Measurements from ENCODE around the gene CCDC24. TPM values are rescaled to one million over a fixed set of nuclear protein-coding genes. Genes with fewer than 3 reads are reported as not detected.

The CCDC24 gene
- total RNA-seq (1 to 10 TPM; 2.6 to 6.0 TPM), polyA plus RNA-seq (10 to 100 TPM in 1 of 2 donors, 1 to 10 TPM in 1; 5.8 to 29.7 TPM)
- long read RNA-seq, donor 1, partial matches to known transcripts: 4 of 23 reads
- long read RNA-seq, donor 1, other reads (novel, unspliced or antisense): 19 of 23 reads
- long read RNA-seq, donor 2, partial matches to known transcripts: 2 of 12 reads
- long read RNA-seq, donor 2, other reads (novel, unspliced or antisense): 10 of 12 reads

GRCh38 chr1:43991476-43992231 is at the start of gene CCDC24:
TSS of gene CCDC24 (plus strand) at chr1:43991599. CDS start at chr1:43991879, 280 bp downstream.
- Histone ChIP-seq H3K9me3 (ENCODE audit: control insufficient read depth, low read length) (no peaks in the 10 kb centered on the region), H3K4me3 (ENCODE audit: low read length in 2 of 2) (peak within 1 kb of the TSS; percentile 36 to 55), H3K27me3 (ENCODE audit: control insufficient read depth in 1 of 2, insufficient read depth in 2 of 2, low read length in 1 of 2) (no peaks in the 10 kb centered on the region), H3K36me3 (ENCODE audit: control insufficient read depth in 1 of 2, insufficient read depth in 2 of 2, low read length in 1 of 2) (no peaks in the 10 kb centered on the region), H3K27ac (ENCODE audit: low read depth in 1 of 2, low read length in 2 of 2) (peak within 1 kb of the TSS in 1 of 2 donors; percentile 34), H3K4me1 (ENCODE audit: control insufficient read depth in 1 of 2, insufficient read depth in 2 of 2, low read length in 2 of 2) (no peaks in the 10 kb centered on the region)
- ATAC-seq (ENCODE audit: low FRiP score) (peak; percentile 92), DNase-seq (peak; percentile 93 to 97)
- intact Hi-C loops (cut with DNase I): loop anchor here in 1 of 2 donors (5.0 to 10.0 kb wide), 2 partner anchors 41 to 223 kb away; partner anchors contain the start of genes DMAP1 and SLC6A9
- 0 to 1% methylated on average over 60 to 66 of the region's 66 CpGs for WGBS, 2 donors

- H3K9me3 ChIP-seq (ENCODE audit: control insufficient read depth, low read length): no peaks in the 10 kb centered on the region
- intact Hi-C loops (cut with DNase I): loop anchor here in 1 of 2 donors (10.0 kb wide), 1 partner anchor 408 kb away; the partner anchor contains the start of gene PTPRF
- H3K4me1 ChIP-seq (ENCODE audit: control insufficient read depth in 1 of 2, insufficient read depth in 2 of 2, low read length in 2 of 2): no peaks in the 10 kb centered on the region
- no peak overlapping the region for H3K27ac ChIP-seq (ENCODE audit: low read depth in 1 of 2, low read length in 2 of 2)
- ATAC-seq (ENCODE audit: low FRiP score) (no peak), DNase-seq (peak in 1 of 2 donors; percentile 11)
- no peaks in the 10 kb centered on the region for H3K36me3 ChIP-seq (ENCODE audit: control insufficient read depth in 1 of 2, insufficient read depth in 2 of 2, low read length in 1 of 2)
- H3K4me3 ChIP-seq (ENCODE audit: low read length in 2 of 2): no peak overlapping the region
- H3K27me3 ChIP-seq (ENCODE audit: control insufficient read depth in 1 of 2, insufficient read depth in 2 of 2, low read length in 1 of 2): no peaks in the 10 kb centered on the region
- 95% methylated on average over 3 of the region's 3 CpGs for WGBS, 2 donors
Observed at GRCh38 chr1:43942411-43942810, 49.0 kb upstream of the CCDC24 start.

GRCh38 chr1:43944860-43945259 is 46.5 kb upstream of the CCDC24 start:
- Histone ChIP-seq H3K27ac (ENCODE audit: low read depth in 1 of 2, low read length in 2 of 2) (no peak overlapping the region), H3K4me1 (ENCODE audit: control insufficient read depth in 1 of 2, insufficient read depth in 2 of 2, low read length in 2 of 2) (no peaks in the 10 kb centered on the region), H3K4me3 (ENCODE audit: low read length in 2 of 2) (no peak overlapping the region), H3K27me3 (ENCODE audit: control insufficient read depth in 1 of 2, insufficient read depth in 2 of 2, low read length in 1 of 2) (no peaks in the 10 kb centered on the region), H3K36me3 (ENCODE audit: control insufficient read depth in 1 of 2, insufficient read depth in 2 of 2, low read length in 1 of 2) (no peaks in the 10 kb centered on the region), H3K9me3 (ENCODE audit: control insufficient read depth, low read length) (no peaks in the 10 kb centered on the region)
- DNase-seq (peak in 1 of 2 donors; percentile 6), ATAC-seq (ENCODE audit: low FRiP score) (no peak)
- intact Hi-C loops (cut with DNase I): loop anchor here in 1 of 2 donors (10.0 kb wide), 1 partner anchor 410 kb away; the partner anchor contains the start of gene PTPRF
- WGBS, 2 donors: 97 to 100% methylated on average over 1 of the region's 1 CpG

GRCh38 chr1:43945674-43946235 is 45.6 kb upstream of the CCDC24 start:
- ATAC-seq (ENCODE audit: low FRiP score) (no peak), DNase-seq (no peak)
- H3K27me3 ChIP-seq (ENCODE audit: control insufficient read depth in 1 of 2, insufficient read depth in 2 of 2, low read length in 1 of 2): no peaks in the 10 kb centered on the region
- intact Hi-C loops (cut with DNase I): loop anchor here in 1 of 2 donors (1.0 to 10.0 kb wide), 2 partner anchors 24 to 411 kb away; partner anchors contain the start of gene PTPRF
- H3K36me3 ChIP-seq (ENCODE audit: control insufficient read depth in 1 of 2, insufficient read depth in 2 of 2, low read length in 1 of 2): no peaks in the 10 kb centered on the region
- no peaks in the 10 kb centered on the region for H3K9me3 ChIP-seq (ENCODE audit: control insufficient read depth, low read length)
- WGBS, 2 donors: 0 to 3% methylated on average over 3 of the region's 3 CpGs
- H3K27ac ChIP-seq (ENCODE audit: low read depth in 1 of 2, low read length in 2 of 2): peak overlapping the region in 1 of 2 donors; percentile 38
- H3K4me1 ChIP-seq (ENCODE audit: control insufficient read depth in 1 of 2, insufficient read depth in 2 of 2, low read length in 2 of 2): no peaks in the 10 kb centered on the region
- H3K4me3 ChIP-seq (ENCODE audit: low read length in 2 of 2): peak overlapping the region; percentile 35 to 73

- intact Hi-C loops (cut with DNase I): loop anchor here in 1 of 2 donors (1.0 to 10.0 kb wide), 2 partner anchors 23 to 412 kb away; partner anchors contain the start of gene PTPRF
- Histone ChIP-seq H3K27me3 (ENCODE audit: control insufficient read depth in 1 of 2, insufficient read depth in 2 of 2, low read length in 1 of 2) (no peaks in the 10 kb centered on the region), H3K27ac (ENCODE audit: low read depth in 1 of 2, low read length in 2 of 2) (peak within 1 kb of the TSS; percentile 71 to 80), H3K4me3 (ENCODE audit: low read length in 2 of 2) (peak within 1 kb of the TSS; percentile 59 to 73), H3K9me3 (ENCODE audit: control insufficient read depth, low read length) (no peaks in the 10 kb centered on the region), H3K36me3 (ENCODE audit: control insufficient read depth in 1 of 2, insufficient read depth in 2 of 2, low read length in 1 of 2) (no peaks in the 10 kb centered on the region), H3K4me1 (ENCODE audit: control insufficient read depth in 1 of 2, insufficient read depth in 2 of 2, low read length in 2 of 2) (no peaks in the 10 kb centered on the region)
- 0% methylated on average over 54 to 74 of the region's 74 CpGs for WGBS, 2 donors
- ATAC-seq (ENCODE audit: low FRiP score) (peak; percentile 98), DNase-seq (peak; percentile 97 to 99)
Observed at GRCh38 chr1:43946236-43947060, 45.0 kb upstream of the CCDC24 start, which contains the start of gene IPO13. TSS of gene IPO13 (plus strand) at chr1:43946950. CDS start at chr1:43947601, 651 bp downstream.

- intact Hi-C loops (cut with DNase I): loop anchor here in 1 of 2 donors (10.0 kb wide), 1 partner anchor 412 kb away; the partner anchor contains the start of gene PTPRF
- peak; percentile 37 for ATAC-seq (ENCODE audit: low FRiP score)
Observed at GRCh38 chr1:43947061-43947873, 44.1 kb upstream of the CCDC24 start.

GRCh38 chr1:43947874-43948437 is 43.4 kb upstream of the CCDC24 start:
- H3K9me3 ChIP-seq (ENCODE audit: control insufficient read depth, low read length): no peaks in the 10 kb centered on the region
- no peaks in the 10 kb centered on the region for H3K27me3 ChIP-seq (ENCODE audit: control insufficient read depth in 1 of 2, insufficient read depth in 2 of 2, low read length in 1 of 2)
- H3K36me3 ChIP-seq (ENCODE audit: control insufficient read depth in 1 of 2, insufficient read depth in 2 of 2, low read length in 1 of 2): no peaks in the 10 kb centered on the region
- intact Hi-C loops (cut with DNase I): loop anchor here in 1 of 2 donors (10.0 kb wide), 1 partner anchor 413 kb away; the partner anchor contains the start of gene PTPRF
- ATAC-seq (ENCODE audit: low FRiP score) (no peak), DNase-seq (no peak)
- peak overlapping the region in 1 of 2 donors; percentile 59 for H3K4me3 ChIP-seq (ENCODE audit: low read length in 2 of 2)
- WGBS, 2 donors: 4 to 10% methylated on average over 3 of the region's 3 CpGs
- H3K4me1 ChIP-seq (ENCODE audit: control insufficient read depth in 1 of 2, insufficient read depth in 2 of 2, low read length in 2 of 2): no peaks in the 10 kb centered on the region
- no peak overlapping the region for H3K27ac ChIP-seq (ENCODE audit: low read depth in 1 of 2, low read length in 2 of 2)

More at GRCh38 chr1:43947061-43947873, 44.1 kb upstream of the CCDC24 start:
- H3K36me3 ChIP-seq (ENCODE audit: control insufficient read depth in 1 of 2, insufficient read depth in 2 of 2, low read length in 1 of 2): no peaks in the 10 kb centered on the region
- WGBS, 2 donors: 1% methylated on average over 25 to 27 of the region's 27 CpGs
- H3K27me3 ChIP-seq (ENCODE audit: control insufficient read depth in 1 of 2, insufficient read depth in 2 of 2, low read length in 1 of 2): no peaks in the 10 kb centered on the region
- H3K9me3 ChIP-seq (ENCODE audit: control insufficient read depth, low read length): no peaks in the 10 kb centered on the region
- peak overlapping the region; percentile 22 to 59 for H3K4me3 ChIP-seq (ENCODE audit: low read length in 2 of 2)
- H3K27ac ChIP-seq (ENCODE audit: low read depth in 1 of 2, low read length in 2 of 2): peak overlapping the region in 1 of 2 donors; percentile 9
- no peaks in the 10 kb centered on the region for H3K4me1 ChIP-seq (ENCODE audit: control insufficient read depth in 1 of 2, insufficient read depth in 2 of 2, low read length in 2 of 2)
- no peak for DNase-seq

Measured in aorta (tissue), 5 donors.